ENCODE data around the gene TMEM183A. TPM values are rescaled to one million over a fixed set of nuclear protein-coding genes. Genes with fewer than 3 reads are reported as not detected.

Gene TMEM183A
- total and polyA plus RNA-seq, 10 of the 15 experiments (the other 5 are each of a cell fraction or from before 2014, with no cell fraction given), result 12.3 to 103 (median 66.3) TPM

DNA sequence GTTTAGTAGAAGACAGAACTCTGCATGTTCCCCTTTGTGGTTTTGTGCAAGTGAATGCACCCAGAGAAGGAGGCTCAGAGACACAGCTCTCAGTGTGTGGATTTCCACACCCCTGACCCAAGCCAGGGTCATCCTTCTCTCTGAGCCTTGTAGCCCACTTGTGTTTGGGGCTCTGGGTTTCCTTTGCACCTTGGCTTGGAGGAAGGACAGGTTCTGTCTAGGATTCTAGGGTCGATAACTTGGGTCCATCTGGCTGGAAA lies 51.4 kb downstream of the TMEM183A start (continued):
- TF ChIP-seq ZBTB11 (CRISPR knock-in tag; IDR thresholded peaks at IDR 0.05), result no peak
- no peak for TF ChIP-seq IKZF1 (conservative IDR thresholded peaks at IDR 0.05)
- TF ChIP-seq DPF2 (IDR thresholded peaks at IDR 0.05), result no peak
- no peak for TF ChIP-seq MAX (IDR thresholded peaks at IDR 0.05; ENCODE audit: low read depth, low read length)

DNA sequence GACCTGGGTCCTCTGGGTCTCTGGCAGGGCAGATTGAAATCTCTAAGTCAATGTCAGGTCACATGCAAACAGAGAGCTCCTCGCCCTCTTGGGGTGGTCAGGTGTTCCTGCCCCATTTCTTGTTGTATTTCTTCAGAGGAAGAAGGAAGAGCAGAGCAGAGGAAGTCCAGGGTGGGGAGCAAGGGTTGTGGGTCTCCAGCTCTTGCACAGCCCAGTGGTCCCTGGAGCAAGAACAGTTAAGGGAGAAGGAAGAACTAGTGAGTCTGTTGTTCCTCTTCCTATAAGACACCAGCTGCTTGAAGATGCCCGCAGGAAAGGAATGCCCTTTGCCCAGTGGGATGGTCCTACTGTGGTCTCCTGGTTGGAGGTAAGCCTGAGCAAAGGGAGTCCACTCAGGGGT lies 52.3 kb downstream of the TMEM183A start:
- SMC1A ChIA-PET (ENCODE audit: uncharacterized antibody, unreplicated experiment), result no interaction called here
- Histone ChIP-seq H2AFZ (ENCODE audit: control insufficient read depth, low read depth, low read length) (no peak overlapping the region), H3K27me3 (replicated peaks in 1 of 2; ENCODE audit: control insufficient read depth in 2 of 2, insufficient read depth in 2 of 2, low read length in 1 of 2) (no peaks in the 10 kb centered on the region; a peak in 1 of 4 replicates), H3K27ac (ENCODE audit: control insufficient read depth, insufficient read depth) (no peak overlapping the region), H4K20me1 (ENCODE audit: control insufficient read depth, insufficient read depth) (no peaks in the 10 kb centered on the region), H3K79me2 (ENCODE audit: control insufficient read depth, insufficient read depth, low read length) (no peaks in the 10 kb centered on the region), H3K4me3 (no peak overlapping the region), H3K4me1 (ENCODE audit: control insufficient read depth, insufficient read depth, low read length) (no peaks in the 10 kb centered on the region), H3K9ac (ENCODE audit: control insufficient read depth, insufficient read depth, low read length) (no peak overlapping the region), H3K4me2 (ENCODE audit: control insufficient read depth, insufficient read depth) (no peak overlapping the region), H3K36me3 (ENCODE audit: control insufficient read depth in 2 of 2, insufficient read depth in 2 of 2, low read length in 1 of 2) (no peaks in the 10 kb centered on the region), H3K9me3 (replicated peaks; ENCODE audit: control insufficient read depth, insufficient read depth, low read length) (no peaks in the 10 kb centered on the region)
- WGBS (ENCODE audit: insufficient coverage, insufficient replicate concordance, low lambda C conversion rate, missing lambda C conversion rate), result 54% methylated on average over 2 of the region's 2 CpGs
- POLR2A ChIA-PET, result no interaction called here
- no TSS peak for BruUV-seq (replicated peaks)
- in situ Hi-C loops (cut with MboI) (no loop called here), intact Hi-C loops (cut with micrococcal nuclease; ENCODE audit: unreplicated experiment) (no loop called here)
- FAIRE-seq (no peak), ATAC-seq (no peak), DNase-seq (ENCODE audit: low read depth, low spot score) (no peak)
- CTCF ChIA-PET, result no interaction called here
- RAD21 ChIA-PET (ENCODE audit: unreplicated experiment), result no interaction called here
- TF ChIP-seq, protein P1, sequence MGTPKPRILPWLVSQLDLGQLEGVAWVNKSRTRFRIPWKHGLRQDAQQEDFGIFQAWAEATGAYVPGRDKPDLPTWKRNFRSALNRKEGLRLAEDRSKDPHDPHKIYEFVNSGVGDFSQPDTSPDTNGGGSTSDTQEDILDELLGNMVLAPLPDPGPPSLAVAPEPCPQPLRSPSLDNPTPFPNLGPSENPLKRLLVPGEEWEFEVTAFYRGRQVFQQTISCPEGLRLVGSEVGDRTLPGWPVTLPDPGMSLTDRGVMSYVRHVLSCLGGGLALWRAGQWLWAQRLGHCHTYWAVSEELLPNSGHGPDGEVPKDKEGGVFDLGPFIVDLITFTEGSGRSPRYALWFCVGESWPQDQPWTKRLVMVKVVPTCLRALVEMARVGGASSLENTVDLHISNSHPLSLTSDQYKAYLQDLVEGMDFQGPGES (IDR thresholded peaks at IDR 0.05), result no peak
- TF ChIP-seq TCF7 (IDR thresholded peaks at IDR 0.05; ENCODE audit: borderline replicate concordance) (no peak), MEF2A (IDR thresholded peaks at IDR 0.05; ENCODE audit: insufficient read depth, low read depth, low read length) (no peak), HDAC2 (IDR thresholded peaks at IDR 0.05) (no peak), EZH2 (IDR thresholded peaks at IDR 0.05; ENCODE audit: borderline replicate concordance, control insufficient read depth, low read depth, low read length) (no peak), RFX5 (IDR thresholded peaks at IDR 0.05; ENCODE audit: low read depth, low read length) (no peak), NKRF (conservative IDR thresholded peaks at IDR 0.05) (no peak), SUZ12 (IDR thresholded peaks at IDR 0.05; ENCODE audit: unreplicated experiment) (no peak), ZBED1 (IDR thresholded peaks at IDR 0.05; ENCODE audit: borderline replicate concordance) (no peak), ZZZ3 (IDR thresholded peaks at IDR 0.05; ENCODE audit: control insufficient read depth, insufficient read length, low read depth) (no peak), PBX3 (IDR thresholded peaks at IDR 0.05; ENCODE audit: insufficient replicate concordance, low read depth, low read length) (no peak), GABPA (IDR thresholded peaks at IDR 0.05; ENCODE audit: low read depth) (no peak), RB1 (IDR thresholded peaks at IDR 0.05; ENCODE audit: borderline replicate concordance) (no peak), FOS (IDR thresholded peaks at IDR 0.05; ENCODE audit: borderline replicate concordance, extremely low read depth, insufficient read length) (no peak)

Measured in GM12878 (cell line).